GM23248 (cell line): ENCODE data around the gene CLEC16A.

Experiments used
- EZH2 ChIP-seq: fragments of 200-600 bp; sonication (generic); IDR thresholded peaks from 2 replicates; pipeline ENCODE4 v1.6.1; 2018; ENCODE audit warnings: antibody characterized with exemption, mild to moderate bottlenecking; ENCODE audit not compliant: insufficient read depth, poor library complexity, severe bottlenecking
- EZH2phosphoT487 ChIP-seq: fragments of 200-600 bp; sonication (generic); IDR thresholded peaks from 2 replicates; pipeline ENCODE4 v1.6.1; 2018; ENCODE audit warnings: antibody characterized with exemption, moderate library complexity, mild to moderate bottlenecking, low read depth; ENCODE audit not compliant: insufficient read depth

DNA sequence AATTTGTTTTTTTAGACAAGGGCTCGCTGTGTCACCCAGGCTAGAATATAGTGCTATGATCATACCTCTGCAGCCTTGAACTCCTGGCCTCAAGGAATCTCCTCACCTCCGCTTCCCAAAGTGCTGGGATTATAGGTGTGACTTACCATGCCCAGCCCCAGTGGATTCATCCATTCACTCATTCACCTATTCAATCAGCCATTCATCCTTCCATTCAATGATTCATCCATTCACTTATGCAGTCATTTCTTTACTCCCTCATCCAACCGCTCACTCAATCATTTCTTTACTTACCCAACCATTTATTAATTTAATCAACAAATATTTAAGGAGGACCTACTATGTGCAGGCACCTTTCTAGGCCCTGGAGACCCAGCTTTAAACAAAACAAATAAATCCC lies 27.8 kb upstream of the CLEC16A start:
- TF ChIP-seq EZH2 (no peak), EZH2phosphoT487 (no peak)
